ENCODE results near the gene RAB3A.

- TF ChIP-seq CTCF (IDR thresholded peaks at IDR 0.05) (no peak), POLR2A (IDR thresholded peaks at IDR 0.05) (no peak)
These were observed 13.6 kb downstream of the RAB3A start for GRCh38 chr19:18190278-18190677.

All from esophagus squamous epithelium (tissue), 4 donors.